ENCODE results near the gene LENG8.
"Not testable (repeated sequence)": the region's sequence is repeated elsewhere in the genome, so short reads cannot be mapped to it uniquely, and the experiment has no call there.

The LENG8 gene

GRCh38 chr19:54478677-54479266 lies 29.8 kb downstream of the LENG8 start:
- peak; percentile 57 for DNase-seq (ENCODE audit: low spot score)

GRCh38 chr19:54480051-54480450 lies 31.1 kb downstream of the LENG8 start:
- DNase-seq (ENCODE audit: low spot score), result no peak

- DNase-seq (ENCODE audit: low spot score), result peak; percentile 52
These were observed 32.4 kb downstream of the LENG8 start for GRCh38 chr19:54481326-54481930.

- no peak for DNase-seq (ENCODE audit: low spot score)
These were observed 33.9 kb downstream of the LENG8 start for GRCh38 chr19:54482889-54483288.

- DNase-seq (ENCODE audit: low spot score), result no peak
These were observed 35.5 kb downstream of the LENG8 start for GRCh38 chr19:54484451-54484850.

- DNase-seq (ENCODE audit: low spot score), result no peak
These were observed 36.9 kb downstream of the LENG8 start for GRCh38 chr19:54485851-54486250.

- no peak for DNase-seq (ENCODE audit: low spot score)
These were observed 40.3 kb downstream of the LENG8 start for GRCh38 chr19:54489341-54489740.

- no peak for DNase-seq (ENCODE audit: low spot score)
These were observed 40.8 kb downstream of the LENG8 start for GRCh38 chr19:54489766-54490165.

GRCh38 chr19:54492568-54492967 lies 43.6 kb downstream of the LENG8 start:
- DNase-seq (ENCODE audit: low spot score), result no peak

- DNase-seq (ENCODE audit: low spot score), result not testable (repeated sequence)
These were observed 44.1 kb downstream of the LENG8 start for GRCh38 chr19:54493056-54493455.

- no peak for DNase-seq (ENCODE audit: low spot score)
These were observed 45.1 kb downstream of the LENG8 start for GRCh38 chr19:54493967-54494585.

GRCh38 chr19:54495284-54495683 lies 46.3 kb downstream of the LENG8 start:
- not testable (repeated sequence) for DNase-seq (ENCODE audit: low spot score)

GRCh38 chr19:54497747-54498450 lies 48.9 kb downstream of the LENG8 start:
- DNase-seq (ENCODE audit: low spot score), result not testable (repeated sequence)

- not testable (repeated sequence) for DNase-seq (ENCODE audit: low spot score)
These were observed 49.4 kb downstream of the LENG8 start for GRCh38 chr19:54498451-54498772.

GRCh38 chr19:54502518-54503048 lies 53.6 kb downstream of the LENG8 start, which contains the start of gene LAIR2:
Gene LAIR2 (plus strand): TSS chr19:54502831. CDS start chr19:54502919, 88 bp downstream.
- no peak for DNase-seq (ENCODE audit: low spot score)

GRCh38 chr19:54505542-54505941 lies 56.5 kb downstream of the LENG8 start:
- not testable (repeated sequence) for DNase-seq (ENCODE audit: low spot score)

- no peak for DNase-seq (ENCODE audit: low spot score)
These were observed 57.1 kb downstream of the LENG8 start for GRCh38 chr19:54506079-54506478.

GRCh38 chr19:54507038-54507717 lies 58.2 kb downstream of the LENG8 start:
- not testable (repeated sequence) for DNase-seq (ENCODE audit: low spot score)

- DNase-seq (ENCODE audit: low spot score), result no peak
These were observed 58.8 kb downstream of the LENG8 start for GRCh38 chr19:54507824-54508223.

- DNase-seq (ENCODE audit: low spot score), result not testable (repeated sequence)
These were observed 59.5 kb downstream of the LENG8 start for GRCh38 chr19:54508487-54508886.

GRCh38 chr19:54509200-54509940 lies 60.4 kb downstream of the LENG8 start:
- not testable (repeated sequence) for DNase-seq (ENCODE audit: low spot score)

Measured in SK-N-DZ (cell line).